ENCODE results near the gene AJAP1.

AJAP1 gene

GRCh38 chr1:4724001-4724400 is 69.6 kb downstream of the AJAP1 start (continued):
- TF ChIP-seq TOX (CRISPR knock-in tag; IDR thresholded peaks at IDR 0.05; ENCODE audit: borderline replicate concordance): no peak
- no peak for TF ChIP-seq GLIS3 (CRISPR knock-in tag; IDR thresholded peaks at IDR 0.05)

GRCh38 chr1:4724695-4725250 is 70.4 kb downstream of the AJAP1 start:
- no peak for ATAC-seq
- no peak for TF ChIP-seq POU6F1 (CRISPR knock-in tag; IDR thresholded peaks at IDR 0.05; ENCODE audit: borderline replicate concordance, low read depth)
- TF ChIP-seq SNAI2 (CRISPR knock-in tag; IDR thresholded peaks at IDR 0.05): no peak
- TF ChIP-seq ZFP30 (CRISPR knock-in tag; IDR thresholded peaks at IDR 0.05): no peak
- TF ChIP-seq ESRRG (CRISPR knock-in tag; IDR thresholded peaks at IDR 0.05): no peak
- TF ChIP-seq CREB5 (CRISPR knock-in tag; IDR thresholded peaks at IDR 0.05; ENCODE audit: low read depth): no peak
- TF ChIP-seq CSDC2 (CRISPR knock-in tag; IDR thresholded peaks at IDR 0.05): no peak

- TF ChIP-seq TCF4 (CRISPR knock-in tag; IDR thresholded peaks at IDR 0.05; ENCODE audit: borderline replicate concordance): no peak
- no peak for TF ChIP-seq ZNF8 (CRISPR knock-in tag; IDR thresholded peaks at IDR 0.05)
- no peak for TF ChIP-seq RARB (CRISPR knock-in tag; IDR thresholded peaks at IDR 0.05)
- TF ChIP-seq ZFP30 (CRISPR knock-in tag; IDR thresholded peaks at IDR 0.05): no peak
- TF ChIP-seq PPARA (CRISPR knock-in tag; IDR thresholded peaks at IDR 0.05; ENCODE audit: borderline replicate concordance): no peak
- TF ChIP-seq ZNF565 (CRISPR knock-in tag; conservative IDR thresholded peaks at IDR 0.05; ENCODE audit: low read depth): no peak
- TF ChIP-seq BACH2 (CRISPR knock-in tag; IDR thresholded peaks at IDR 0.05; ENCODE audit: borderline replicate concordance): no peak
- no peak for TF ChIP-seq CSRNP3 (CRISPR knock-in tag; IDR thresholded peaks at IDR 0.05)
- no peak for TF ChIP-seq CREB5 (CRISPR knock-in tag; IDR thresholded peaks at IDR 0.05; ENCODE audit: low read depth)
- no peak for TF ChIP-seq POU6F1 (CRISPR knock-in tag; IDR thresholded peaks at IDR 0.05; ENCODE audit: borderline replicate concordance, low read depth)
- no peak for TF ChIP-seq ARNTL (CRISPR knock-in tag; IDR thresholded peaks at IDR 0.05; ENCODE audit: borderline replicate concordance, low read depth)
- no peak for TF ChIP-seq TSHZ2 (CRISPR knock-in tag; IDR thresholded peaks at IDR 0.05)
- TF ChIP-seq PATZ1 (CRISPR knock-in tag; IDR thresholded peaks at IDR 0.05; ENCODE audit: borderline replicate concordance): no peak
- no peak for TF ChIP-seq SNAI2 (CRISPR knock-in tag; IDR thresholded peaks at IDR 0.05)
- TF ChIP-seq ZNF70 (CRISPR knock-in tag; IDR thresholded peaks at IDR 0.05): no peak
- TF ChIP-seq TOX (CRISPR knock-in tag; IDR thresholded peaks at IDR 0.05; ENCODE audit: borderline replicate concordance): no peak
- TF ChIP-seq ISL1 (CRISPR knock-in tag; IDR thresholded peaks at IDR 0.05): no peak
- no peak for TF ChIP-seq OSR1 (CRISPR knock-in tag; IDR thresholded peaks at IDR 0.05)
- no peak for TF ChIP-seq ZFP3 (CRISPR knock-in tag; IDR thresholded peaks at IDR 0.05)
- no peak for ATAC-seq
Measured at GRCh38 chr1:4725416-4725815, 71.0 kb downstream of the AJAP1 start.
